BE2C (cell line): ENCODE measurements around the gene CWC27.

Source experiments
- DNase-seq: peaks from one replicate; pipeline ENCODE4 v3.0.0-alpha.2; 2020
- H3K27me3 ChIP-seq: fragments of 250-450 bp; sonication (Bioruptor Pico); 2 replicates; pipeline ENCODE4 v1.5.1; 2020; ENCODE audit warnings: mild to moderate bottlenecking
- H3K36me3 ChIP-seq: fragments of 250-450 bp; sonication (Bioruptor Pico); 2 replicates; pipeline ENCODE4 v1.5.1; 2020; ENCODE audit warnings: mild to moderate bottlenecking
- H3K4me1 ChIP-seq: fragments of 250-450 bp; sonication (Bioruptor Pico); 2 replicates; pipeline ENCODE4 v1.5.1; 2020
- H3K4me3 ChIP-seq: 2 replicates; pipeline ENCODE4 v1.5.1; 2011; ENCODE audit warnings: low read depth, low read length
- H3K9me3 ChIP-seq: fragments of 250-450 bp; sonication (Bioruptor Pico); 2 replicates; pipeline ENCODE4 v1.5.1; 2020
- TF ChIP-seq, protein P1 (sequence below): IDR thresholded peaks from 2 replicates; pipeline ENCODE4 v1.5.1; 2012; ENCODE audit warnings: mild to moderate bottlenecking, low read depth, low read length

The CWC27 gene

DNA sequence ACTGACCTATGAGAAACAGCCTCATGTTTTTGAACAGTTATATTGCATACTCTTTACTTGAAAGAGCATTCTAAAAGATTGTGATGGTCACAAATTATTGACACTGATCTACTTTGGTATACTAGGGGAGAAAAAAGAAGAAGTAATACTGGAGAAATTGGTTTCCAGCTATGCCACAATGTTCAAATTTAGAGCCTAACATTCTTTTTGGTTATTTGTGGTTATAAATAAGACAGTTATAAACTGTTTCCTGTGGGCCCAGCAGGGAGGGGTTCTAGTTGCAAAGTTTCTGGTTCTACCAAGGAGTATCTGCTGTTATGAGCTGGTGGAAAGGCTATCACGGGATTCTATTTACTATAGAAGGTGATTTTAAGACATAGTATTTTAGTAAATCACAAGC is 4.8 kb downstream of the CWC27 start:
- Histone ChIP-seq H3K27me3 (no peaks in the 10 kb centered on the region), H3K9me3 (no peaks in the 10 kb centered on the region), H3K4me1 (no peaks in the 10 kb centered on the region), H3K4me3 (no peak overlapping the region), H3K36me3 (no peaks in the 10 kb centered on the region)
- TF ChIP-seq, protein P1, sequence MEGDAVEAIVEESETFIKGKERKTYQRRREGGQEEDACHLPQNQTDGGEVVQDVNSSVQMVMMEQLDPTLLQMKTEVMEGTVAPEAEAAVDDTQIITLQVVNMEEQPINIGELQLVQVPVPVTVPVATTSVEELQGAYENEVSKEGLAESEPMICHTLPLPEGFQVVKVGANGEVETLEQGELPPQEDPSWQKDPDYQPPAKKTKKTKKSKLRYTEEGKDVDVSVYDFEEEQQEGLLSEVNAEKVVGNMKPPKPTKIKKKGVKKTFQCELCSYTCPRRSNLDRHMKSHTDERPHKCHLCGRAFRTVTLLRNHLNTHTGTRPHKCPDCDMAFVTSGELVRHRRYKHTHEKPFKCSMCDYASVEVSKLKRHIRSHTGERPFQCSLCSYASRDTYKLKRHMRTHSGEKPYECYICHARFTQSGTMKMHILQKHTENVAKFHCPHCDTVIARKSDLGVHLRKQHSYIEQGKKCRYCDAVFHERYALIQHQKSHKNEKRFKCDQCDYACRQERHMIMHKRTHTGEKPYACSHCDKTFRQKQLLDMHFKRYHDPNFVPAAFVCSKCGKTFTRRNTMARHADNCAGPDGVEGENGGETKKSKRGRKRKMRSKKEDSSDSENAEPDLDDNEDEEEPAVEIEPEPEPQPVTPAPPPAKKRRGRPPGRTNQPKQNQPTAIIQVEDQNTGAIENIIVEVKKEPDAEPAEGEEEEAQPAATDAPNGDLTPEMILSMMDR, result no peak
- DNase-seq, result no peak

DNA sequence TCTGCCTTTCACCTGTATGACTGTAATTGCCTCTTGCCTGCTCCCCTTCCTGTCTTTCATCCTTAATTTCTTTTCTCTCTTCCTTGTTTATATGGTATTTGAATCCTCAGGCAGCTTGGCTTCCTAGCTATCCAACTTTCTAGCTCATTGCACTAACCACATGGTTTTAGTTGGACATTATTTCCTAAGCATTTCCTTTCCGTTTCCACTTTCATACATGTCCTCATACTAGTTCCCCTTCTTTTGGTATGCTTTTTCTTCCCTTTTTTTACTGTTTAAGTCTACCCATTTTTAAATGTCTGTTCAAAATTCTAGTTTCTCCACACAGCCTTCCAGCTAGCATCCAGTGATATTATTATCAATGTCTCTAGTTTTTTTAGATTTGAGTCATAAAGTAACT is 6.6 kb downstream of the CWC27 start:
- DNase-seq, result no peak
- Histone ChIP-seq H3K9me3 (no peaks in the 10 kb centered on the region), H3K27me3 (no peaks in the 10 kb centered on the region), H3K4me1 (no peaks in the 10 kb centered on the region), H3K4me3 (no peak overlapping the region), H3K36me3 (no peaks in the 10 kb centered on the region; the same call in 1 of the 2 replicates)
- TF ChIP-seq, protein P1, result no peak

DNA sequence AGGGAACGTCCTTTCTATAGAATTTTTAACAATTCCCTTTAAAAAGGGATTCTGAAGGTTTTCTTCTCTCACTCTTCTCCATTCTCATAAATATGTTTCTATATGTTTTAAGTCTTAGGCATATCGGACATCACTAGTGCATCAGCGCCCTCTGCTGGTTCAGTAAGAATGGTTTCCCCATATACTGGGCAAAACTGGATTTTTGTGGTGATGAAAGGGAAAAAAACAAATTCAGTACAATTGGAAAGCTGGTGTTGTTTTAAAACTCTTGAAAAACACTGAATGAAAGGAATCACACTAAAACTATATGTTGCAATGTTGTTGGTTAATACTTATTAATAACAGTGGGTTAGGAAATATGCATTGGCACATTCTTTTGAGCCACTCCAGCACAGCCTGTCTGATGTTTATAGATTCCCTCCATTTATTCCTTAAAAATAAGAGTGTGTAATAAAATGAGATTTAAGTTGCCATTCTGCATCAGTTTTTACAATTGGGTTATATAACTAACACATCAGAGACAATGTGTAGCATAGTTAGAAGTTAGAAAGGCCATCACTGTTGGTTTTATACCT is 15.8 kb downstream of the CWC27 start:
- peak; percentile 78 for DNase-seq
- no peak overlapping the region for H3K4me3 ChIP-seq
- H3K27me3 ChIP-seq, result no peaks in the 10 kb centered on the region
- no peaks in the 10 kb centered on the region for H3K4me1 ChIP-seq
- H3K36me3 ChIP-seq, result peaks cover 9% of the 10 kb centered on the region; the same call in 1 of the 2 replicates
- H3K9me3 ChIP-seq, result no peaks in the 10 kb centered on the region
- TF ChIP-seq, protein P1, result peak; percentile 86

DNA sequence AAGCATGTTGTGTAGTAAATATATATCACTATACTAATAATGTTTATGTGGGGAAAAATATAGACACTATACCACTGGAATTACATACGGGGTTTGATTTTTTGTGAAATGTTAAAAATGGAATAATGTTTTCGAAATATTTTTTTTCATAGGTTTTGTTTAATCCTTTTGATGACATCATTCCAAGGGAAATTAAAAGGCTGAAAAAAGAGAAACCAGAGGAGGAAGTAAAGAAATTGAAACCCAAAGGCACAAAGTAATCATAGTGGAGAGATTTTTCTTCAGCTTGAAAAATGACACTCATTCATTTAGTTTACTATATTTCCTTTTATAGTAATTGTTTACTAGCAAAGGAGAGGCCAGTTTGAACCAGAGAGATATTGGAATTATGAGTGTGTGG is 17.6 kb downstream of the CWC27 start:
- no peak for DNase-seq
- H3K9me3 ChIP-seq, result no peaks in the 10 kb centered on the region
- TF ChIP-seq, protein P1, result no peak
- H3K36me3 ChIP-seq, result peaks cover 9% of the 10 kb centered on the region; the same call in 1 of the 2 replicates
- H3K4me1 ChIP-seq, result no peaks in the 10 kb centered on the region
- H3K27me3 ChIP-seq, result no peaks in the 10 kb centered on the region
- no peak overlapping the region for H3K4me3 ChIP-seq

DNA sequence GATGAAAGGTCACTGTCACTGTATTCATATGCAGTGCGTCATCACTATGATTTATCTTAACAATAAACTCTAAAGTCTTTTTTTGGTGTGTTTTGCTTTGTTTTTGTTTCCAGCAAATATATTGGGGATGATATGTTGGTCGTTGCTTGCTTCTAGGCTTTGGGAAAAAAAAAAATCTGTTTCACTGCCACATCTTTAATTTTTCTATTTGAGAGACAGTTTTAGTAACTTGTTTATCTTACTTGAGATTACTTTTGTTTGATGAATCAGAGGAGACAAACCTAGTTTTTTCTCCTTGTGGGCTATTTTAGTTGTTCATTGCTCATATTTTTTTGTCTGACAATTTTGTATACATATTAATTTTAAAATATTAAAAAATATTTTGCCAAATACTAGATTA is 19.4 kb downstream of the CWC27 start:
- Histone ChIP-seq H3K4me3 (no peak overlapping the region), H3K27me3 (no peaks in the 10 kb centered on the region), H3K36me3 (peaks cover 9% of the 10 kb centered on the region), H3K9me3 (no peaks in the 10 kb centered on the region), H3K4me1 (no peaks in the 10 kb centered on the region)
- TF ChIP-seq, protein P1, result no peak
- DNase-seq, result no peak

DNA sequence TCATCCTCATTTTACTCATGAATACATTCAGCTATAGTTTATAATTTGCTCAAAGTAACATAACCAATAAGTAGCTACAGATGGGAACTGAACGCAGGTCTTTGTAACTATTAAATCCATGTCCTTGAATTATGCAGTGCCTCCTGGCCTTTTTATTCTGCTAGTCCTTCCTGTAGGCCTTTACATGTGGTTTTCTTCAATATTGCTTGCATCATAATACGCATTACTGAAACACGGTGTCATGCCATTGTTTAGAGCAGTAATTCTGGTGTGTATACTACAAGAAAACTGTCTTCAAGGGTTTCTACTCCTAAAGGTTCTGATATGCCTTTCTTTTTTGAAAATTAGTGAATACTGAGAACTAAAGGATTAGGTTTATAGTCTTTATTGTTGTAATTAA is 20.7 kb downstream of the CWC27 start:
- no peaks in the 10 kb centered on the region for H3K9me3 ChIP-seq
- H3K27me3 ChIP-seq, result no peaks in the 10 kb centered on the region
- peaks cover 4% of the 10 kb centered on the region for H3K36me3 ChIP-seq
- no peak overlapping the region for H3K4me3 ChIP-seq
- H3K4me1 ChIP-seq, result no peaks in the 10 kb centered on the region
- TF ChIP-seq, protein P1, result no peak
- DNase-seq, result no peak
